ENCODE data around the gene PRR5. TPM values are rescaled to one million over a fixed set of nuclear protein-coding genes. Genes with fewer than 3 reads are reported as not detected.

The PRR5 gene
- total RNA-seq, 2 experiments from 2014 or later: 0.19 to 1.8 TPM

GRCh38 chr22:44698531-44699421 is 3.2 kb upstream of the PRR5 start:
- Histone ChIP-seq H3K4me2 (ENCODE audit: low read length) (no peak overlapping the region), H2AFZ (ENCODE audit: low read length) (no peak overlapping the region), H3K9me3 (ENCODE audit: low read length) (no peaks in the 10 kb centered on the region), H4K20me1 (ENCODE audit: insufficient read depth, low read length) (no peaks in the 10 kb centered on the region), H3K4me1 (ENCODE audit: insufficient read depth, low read length, poor library complexity, severe bottlenecking) (peaks cover 4% of the 10 kb centered on the region), H3K36me3 (ENCODE audit: insufficient read depth, low read length) (no peaks in the 10 kb centered on the region), H3K27ac (ENCODE audit: low read depth, low read length, poor library complexity, severe bottlenecking) (no peak overlapping the region), H3K4me3 (ENCODE audit: low read depth, low read length, poor library complexity, severe bottlenecking) (no peak overlapping the region), H3K9me2 (ENCODE audit: insufficient read depth, low read length) (no peaks in the 10 kb centered on the region), H3K79me2 (ENCODE audit: insufficient read depth, low read depth, low read length) (no peaks in the 10 kb centered on the region)
- no peak for DNase-seq (ENCODE audit: low spot score)
- ChIA-PET CTCF (ENCODE audit: unreplicated experiment) (interaction anchor here (0.6 kb wide), 1 partner anchor 1658 kb away, joined by 3 read pairs; no protein-coding TSS in a partner anchor), POLR2A (no interaction called here)
- TF ChIP-seq CTCF (conservative IDR thresholded peaks at IDR 0.05; ENCODE audit: low read length) (no peak), EZH2phosphoT487 (IDR thresholded peaks at IDR 0.05; ENCODE audit: borderline replicate concordance, low read depth, low read length) (no peak)
- no TSS peak for BruUV-seq (replicated peaks)
- intact Hi-C loops (cut with micrococcal nuclease; ENCODE audit: unreplicated experiment): no loop called here

- no peaks in the 10 kb centered on the region for H4K20me1 ChIP-seq (ENCODE audit: insufficient read depth, low read length)
- intact Hi-C loops (cut with micrococcal nuclease; ENCODE audit: unreplicated experiment): no loop called here
- H3K4me1 ChIP-seq (ENCODE audit: insufficient read depth, low read length, poor library complexity, severe bottlenecking): peaks cover 4% of the 10 kb centered on the region
- no peak for TF ChIP-seq CTCF (conservative IDR thresholded peaks at IDR 0.05; ENCODE audit: low read length)
- no peak for TF ChIP-seq EZH2phosphoT487 (IDR thresholded peaks at IDR 0.05; ENCODE audit: borderline replicate concordance, low read depth, low read length)
- no TSS peak for BruUV-seq (replicated peaks)
- H3K9me2 ChIP-seq (ENCODE audit: insufficient read depth, low read length): no peaks in the 10 kb centered on the region
- no peak overlapping the region for H3K4me2 ChIP-seq (ENCODE audit: low read length)
- H2AFZ ChIP-seq (ENCODE audit: low read length): no peak overlapping the region
- ChIA-PET CTCF (ENCODE audit: unreplicated experiment) (no interaction called here), POLR2A (interaction anchor here (0.6 kb wide), 1 partner anchor 155 kb away, joined by 4 read pairs; no protein-coding TSS in a partner anchor)
- no peak for DNase-seq (ENCODE audit: low spot score)
- no peaks in the 10 kb centered on the region for H3K79me2 ChIP-seq (ENCODE audit: insufficient read depth, low read depth, low read length)
- H3K9me3 ChIP-seq (ENCODE audit: low read length): no peaks in the 10 kb centered on the region
- no peak overlapping the region for H3K4me3 ChIP-seq (ENCODE audit: low read depth, low read length, poor library complexity, severe bottlenecking)
- H3K27ac ChIP-seq (ENCODE audit: low read depth, low read length, poor library complexity, severe bottlenecking): no peak overlapping the region
- H3K36me3 ChIP-seq (ENCODE audit: insufficient read depth, low read length): no peaks in the 10 kb centered on the region
Measured at GRCh38 chr22:44700456-44700855, 1.5 kb upstream of the PRR5 start.

- Histone ChIP-seq H3K4me3 (ENCODE audit: low read depth, low read length, poor library complexity, severe bottlenecking) (peak overlapping the region; percentile 36), H3K79me2 (ENCODE audit: insufficient read depth, low read depth, low read length) (no peaks in the 10 kb centered on the region), H3K27ac (ENCODE audit: low read depth, low read length, poor library complexity, severe bottlenecking) (no peak overlapping the region), H3K9me3 (ENCODE audit: low read length) (no peaks in the 10 kb centered on the region), H3K4me1 (ENCODE audit: insufficient read depth, low read length, poor library complexity, severe bottlenecking) (peaks cover 4% of the 10 kb centered on the region), H3K36me3 (ENCODE audit: insufficient read depth, low read length) (no peaks in the 10 kb centered on the region), H3K4me2 (ENCODE audit: low read length) (peak overlapping the region; percentile 56), H2AFZ (ENCODE audit: low read length) (no peak overlapping the region; the same call in 1 of the 2 replicates), H3K9me2 (ENCODE audit: insufficient read depth, low read length) (no peaks in the 10 kb centered on the region), H4K20me1 (ENCODE audit: insufficient read depth, low read length) (no peaks in the 10 kb centered on the region)
- ChIA-PET CTCF (ENCODE audit: unreplicated experiment) (no interaction called here), POLR2A (no interaction called here)
- intact Hi-C loops (cut with micrococcal nuclease; ENCODE audit: unreplicated experiment): no loop called here
- TF ChIP-seq EZH2phosphoT487 (IDR thresholded peaks at IDR 0.05; ENCODE audit: borderline replicate concordance, low read depth, low read length): no peak
- no peak for TF ChIP-seq CTCF (conservative IDR thresholded peaks at IDR 0.05; ENCODE audit: low read length)
- no TSS peak for BruUV-seq (replicated peaks)
- DNase-seq (ENCODE audit: low spot score): no peak
Measured at GRCh38 chr22:44701187-44701790, 715 bp upstream of the PRR5 start.
